GM12891 (cell line): Measurements from ENCODE around the gene NEK2.
"Not testable (repeated sequence)": the region's sequence is repeated elsewhere in the genome, so short reads cannot be mapped to it uniquely, and the experiment has no call there.

Experiments used
- POLR2A ChIP-seq: IDR thresholded peaks from 2 replicates; pipeline ENCODE4 v1.6.1; 2011; ENCODE audit warnings: low read depth, low read length, control low read depth
- POLR2AphosphoS5 ChIP-seq: IDR thresholded peaks from 2 replicates; pipeline ENCODE4 v1.6.1; 2011; ENCODE audit warnings: low read depth, low read length, control low read depth
- POU2F2 ChIP-seq: IDR thresholded peaks from 2 replicates; pipeline ENCODE4 v1.6.1; 2011; ENCODE audit warnings: low read depth, mild to moderate bottlenecking, control low read depth, low read length, moderate library complexity
- SPI1 ChIP-seq: IDR thresholded peaks from 2 replicates; pipeline ENCODE4 v1.6.1; 2011; ENCODE audit warnings: low read depth, low read length, control low read depth
- TAF1 ChIP-seq: IDR thresholded peaks from 2 replicates; pipeline ENCODE4 v1.6.1; 2011; ENCODE audit warnings: low read depth, low read length, control low read depth

- not testable (repeated sequence) for TF ChIP-seq POLR2AphosphoS5, POLR2A, TAF1, SPI1, POU2F2
These were observed 41.1 kb upstream of the NEK2 start for GRCh38 chr1:211716555-211716954.
